HG02763 (cell line): ENCODE results near the gene KLC1.

Experiments
- ATAC-seq: cut with Tn5 transposase; IDR thresholded peaks from one replicate; pipeline ENCODE4 v1.9.1; 2021; ENCODE audit warnings: mild to moderate bottlenecking, moderate library complexity; ENCODE audit not compliant: unreplicated experiment

Gene KLC1

DNA sequence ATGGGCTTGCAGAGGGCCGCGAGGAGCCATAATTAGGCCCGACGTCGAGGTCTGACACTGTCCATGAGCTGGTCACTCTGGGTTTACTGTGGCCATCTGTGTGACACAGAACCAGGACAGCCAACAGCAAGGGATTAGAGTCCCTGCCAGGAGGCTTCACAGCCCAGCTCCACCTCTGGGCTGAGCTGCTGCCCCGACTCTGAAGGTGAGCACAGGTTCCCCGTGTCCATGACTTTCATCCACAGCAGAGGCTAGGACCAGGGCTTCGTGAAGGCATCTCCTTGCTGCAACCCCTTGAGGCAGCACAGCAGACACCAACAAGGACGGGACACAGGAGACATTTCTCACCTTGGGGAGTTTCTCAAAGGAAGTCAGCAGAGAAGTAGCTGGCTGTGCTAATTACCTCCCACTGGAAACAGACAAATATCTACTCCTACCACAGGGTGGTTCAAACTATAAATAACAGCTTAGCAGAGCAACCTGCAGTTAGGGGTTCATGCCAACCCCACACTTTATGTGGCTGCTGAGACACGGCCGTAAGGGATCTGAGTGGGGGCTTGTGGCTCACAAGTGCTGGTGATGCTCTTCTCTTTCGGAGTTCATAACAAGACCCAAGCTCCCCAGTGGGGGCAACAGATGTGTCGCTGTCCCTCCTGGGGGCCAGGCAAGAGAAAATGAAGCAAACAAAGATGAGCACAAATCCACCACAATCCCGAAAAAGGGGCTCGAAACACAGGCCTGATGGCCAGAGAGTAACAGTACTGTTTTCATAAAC, 115.8 kb downstream of the KLC1 start:
- no peak for ATAC-seq

DNA sequence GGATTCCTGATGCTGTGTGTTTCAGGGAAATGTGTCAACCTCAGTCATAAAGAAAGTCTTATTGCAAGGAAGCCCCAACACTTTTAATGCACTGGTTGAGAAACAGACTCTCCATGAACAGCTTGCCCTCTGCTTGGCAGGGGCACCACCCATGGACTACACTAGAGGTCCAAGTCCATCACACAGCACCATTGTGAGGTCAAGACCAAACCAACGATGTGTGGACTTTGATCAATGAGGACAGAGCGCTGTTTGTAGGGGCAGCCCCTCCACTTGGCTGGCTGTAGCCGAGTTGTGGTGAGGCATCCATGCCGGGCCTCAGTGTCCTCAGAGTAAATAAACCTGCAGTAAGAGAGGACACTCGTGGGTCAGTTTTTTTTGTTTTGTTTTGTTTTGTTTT, 116.4 kb downstream of the KLC1 start:
- ATAC-seq: no peak

DNA sequence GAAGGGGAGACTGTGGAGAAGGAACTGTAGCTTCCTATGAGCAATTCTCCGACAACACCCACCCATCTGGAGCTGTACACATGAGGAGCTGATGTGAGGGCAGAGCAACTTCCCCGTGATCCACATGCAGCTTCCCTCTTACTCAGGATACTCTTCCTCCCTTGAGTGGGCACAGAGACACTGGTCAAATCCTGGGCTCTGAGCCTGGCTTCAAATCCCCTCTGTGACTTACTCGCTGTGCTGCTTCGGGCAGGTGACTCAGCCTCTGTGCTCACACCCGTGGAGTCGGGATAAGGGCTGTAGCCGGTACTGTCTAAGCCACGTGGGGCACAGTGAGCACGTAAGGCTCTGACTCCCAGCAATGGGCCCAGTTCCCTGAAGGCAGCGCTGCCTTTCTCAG, 117.7 kb downstream of the KLC1 start:
- ATAC-seq: no peak

DNA sequence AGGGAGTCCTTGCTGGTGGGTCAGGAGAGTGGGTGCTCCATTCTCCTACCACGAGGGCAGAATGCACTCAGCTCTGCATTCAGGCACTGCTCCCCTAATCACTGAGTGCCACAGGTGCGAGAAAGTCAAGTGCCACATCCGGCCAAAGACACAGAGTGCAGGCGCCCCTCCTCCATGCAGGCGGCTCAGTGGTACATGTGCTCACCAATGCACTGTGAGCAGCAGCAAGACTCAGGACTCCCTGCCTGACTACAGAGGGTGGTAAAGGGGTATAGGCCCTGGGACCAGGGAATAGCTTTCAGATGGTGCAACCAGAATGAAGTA, 119.5 kb downstream of the KLC1 start:
- no peak for ATAC-seq

DNA sequence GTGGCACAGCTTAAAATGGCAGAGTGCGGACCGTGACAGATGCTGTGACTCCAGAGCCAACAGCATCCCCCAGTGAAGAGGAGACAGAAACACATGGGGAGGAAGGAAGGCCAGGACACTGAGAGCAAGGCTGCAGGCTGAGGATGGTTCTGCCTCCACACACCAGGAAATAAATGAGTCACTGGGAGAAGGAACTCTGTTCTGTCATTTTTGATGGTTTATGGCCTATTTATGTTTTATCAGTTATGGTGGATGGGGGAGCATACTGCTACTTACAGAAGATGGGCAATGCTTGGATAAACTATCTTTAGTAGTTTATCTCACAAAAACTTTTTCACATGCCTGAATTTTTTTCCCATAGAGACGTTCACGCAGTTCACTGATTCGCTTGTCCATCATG, 120.4 kb downstream of the KLC1 start:
- no peak for ATAC-seq

DNA sequence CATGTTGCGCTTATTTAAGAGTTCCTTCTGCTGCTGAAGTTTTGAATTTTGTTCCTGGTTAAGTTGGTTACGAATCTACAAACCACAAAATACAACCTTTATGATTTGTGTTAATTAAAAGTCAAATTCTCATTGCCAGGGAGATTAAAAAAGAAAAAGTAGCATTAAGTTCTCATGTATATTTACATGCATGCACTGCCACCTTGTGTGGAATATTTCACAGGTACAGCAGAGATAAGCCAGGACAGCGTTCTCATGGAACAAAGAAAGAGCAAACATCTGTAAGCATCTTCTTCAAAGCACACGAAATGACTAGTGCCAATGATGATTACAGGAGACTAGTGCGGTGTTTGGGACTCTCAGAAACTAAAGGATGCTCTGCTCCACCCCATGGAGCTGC, 120.8 kb downstream of the KLC1 start:
- ATAC-seq: no peak
